ENCODE measurements around the gene PLEKHO1.
"Not testable (repeated sequence)": the region's sequence is repeated elsewhere in the genome, so short reads cannot be mapped to it uniquely, and the experiment has no call there.

The PLEKHO1 gene

DNA sequence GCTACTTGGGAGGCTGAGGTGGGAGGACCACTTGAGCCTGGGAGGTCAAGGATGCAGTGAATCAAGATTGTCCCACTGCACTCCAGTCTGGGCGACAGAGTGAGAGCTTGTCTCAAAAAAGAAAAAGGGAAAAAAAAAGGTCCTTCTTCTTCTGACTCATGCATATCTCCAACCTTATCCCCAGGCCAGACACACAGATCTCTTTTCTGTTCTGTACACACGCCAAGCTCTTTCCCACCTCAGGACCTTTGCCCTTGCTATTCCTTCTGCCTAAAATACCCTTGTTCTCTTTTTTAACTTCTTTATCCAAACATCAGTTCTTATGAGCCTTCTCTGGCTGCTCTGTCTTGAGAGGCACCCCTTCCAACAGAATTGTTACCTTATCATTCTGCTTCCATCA, 22.1 kb downstream of the PLEKHO1 start:
- intact Hi-C loops (cut with micrococcal nuclease), result no loop called here
- Mint-ChIP-seq H3K4me1 (ENCODE audit: low read depth) (peaks cover 39% of the 10 kb centered on the region), H3K27ac (no peak overlapping the region), H3K9me3 (no peaks in the 10 kb centered on the region), H3K36me3 (ENCODE audit: low read depth) (no peaks in the 10 kb centered on the region), H3K27me3 (no peaks in the 10 kb centered on the region), H3K4me3 (no peak overlapping the region)

DNA sequence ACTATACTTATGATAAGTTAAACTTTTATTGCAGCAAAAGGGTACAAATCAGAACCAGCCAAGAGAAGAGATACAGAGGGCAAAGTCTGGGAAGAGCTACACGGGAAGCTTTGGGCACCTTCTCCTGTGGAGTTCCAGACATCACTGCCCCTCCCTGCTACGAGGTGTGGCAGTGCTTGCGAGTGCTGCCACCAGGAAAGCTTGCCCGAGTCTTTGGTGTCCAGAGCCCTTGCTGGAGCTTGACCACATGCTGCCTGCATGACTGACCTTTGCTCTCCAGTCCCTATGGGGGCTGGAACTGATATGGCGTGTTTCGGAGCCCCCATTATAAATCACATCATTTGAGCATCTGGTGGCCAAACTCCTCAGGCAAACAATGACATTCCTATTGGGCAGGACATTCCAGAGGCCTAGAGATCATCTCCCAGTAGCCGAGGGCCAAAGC, 23.4 kb downstream of the PLEKHO1 start:
- H3K27me3 Mint-ChIP-seq, result no peaks in the 10 kb centered on the region

DNA sequence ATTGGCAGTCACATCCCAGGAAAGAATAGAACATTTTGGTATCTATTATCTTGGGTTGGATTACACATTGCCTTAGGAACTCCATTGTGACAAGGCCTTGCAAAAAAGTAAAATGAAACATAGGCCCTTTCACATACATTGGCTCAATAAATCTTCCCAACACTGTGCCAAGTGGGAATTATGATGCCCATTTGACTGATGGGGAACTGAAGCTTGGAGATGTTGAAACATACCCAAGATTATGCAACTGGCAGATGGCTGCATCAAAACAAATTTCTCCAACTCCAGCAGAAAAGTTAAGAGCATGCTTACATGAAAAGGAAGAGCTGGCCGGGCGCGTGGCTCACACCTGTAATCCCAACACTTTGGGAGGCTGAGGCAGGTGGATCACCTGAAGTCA, 26.9 kb downstream of the PLEKHO1 start:
- H3K27me3 Mint-ChIP-seq, result no peaks in the 10 kb centered on the region
- no peaks in the 10 kb centered on the region for H3K9me3 Mint-ChIP-seq
- intact Hi-C loops (cut with micrococcal nuclease), result no loop called here
- H3K4me3 Mint-ChIP-seq, result peak overlapping the region; percentile 52
- peak overlapping the region; percentile 87 for H3K27ac Mint-ChIP-seq
- no peaks in the 10 kb centered on the region for H3K36me3 Mint-ChIP-seq (ENCODE audit: low read depth)
- H3K4me1 Mint-ChIP-seq (ENCODE audit: low read depth), result peaks cover 62% of the 10 kb centered on the region

More for the DNA sequence above, 23.4 kb downstream of the PLEKHO1 start:
- H3K36me3 Mint-ChIP-seq (ENCODE audit: low read depth), result no peaks in the 10 kb centered on the region
- intact Hi-C loops (cut with micrococcal nuclease), result no loop called here
- H3K9me3 Mint-ChIP-seq, result no peaks in the 10 kb centered on the region
- H3K4me1 Mint-ChIP-seq (ENCODE audit: low read depth), result peaks cover 44% of the 10 kb centered on the region
- no peak overlapping the region for H3K27ac Mint-ChIP-seq
- H3K4me3 Mint-ChIP-seq, result no peak overlapping the region

- intact Hi-C loops (cut with micrococcal nuclease), result no loop called here
- peak overlapping the region; percentile 87 for H3K27ac Mint-ChIP-seq
- peaks cover 67% of the 10 kb centered on the region for H3K4me1 Mint-ChIP-seq (ENCODE audit: low read depth)
- no peaks in the 10 kb centered on the region for H3K27me3 Mint-ChIP-seq
- H3K4me3 Mint-ChIP-seq, result no peak overlapping the region
- H3K36me3 Mint-ChIP-seq (ENCODE audit: low read depth), result no peaks in the 10 kb centered on the region
- H3K9me3 Mint-ChIP-seq, result no peaks in the 10 kb centered on the region
Measured at GRCh38 chr1:150178548-150178947, 28.8 kb downstream of the PLEKHO1 start.

GRCh38 chr1:150179867-150180266, 30.2 kb downstream of the PLEKHO1 start:
- Mint-ChIP-seq H3K27me3 (no peaks in the 10 kb centered on the region), H3K36me3 (ENCODE audit: low read depth) (no peaks in the 10 kb centered on the region)

GRCh38 chr1:150180474-150180873, 30.8 kb downstream of the PLEKHO1 start:
- Mint-ChIP-seq H3K27ac (peak overlapping the region; percentile 58), H3K4me3 (no peak overlapping the region), H3K4me1 (ENCODE audit: low read depth) (peaks cover 71% of the 10 kb centered on the region), H3K27me3 (no peaks in the 10 kb centered on the region), H3K9me3 (no peaks in the 10 kb centered on the region), H3K36me3 (ENCODE audit: low read depth) (no peaks in the 10 kb centered on the region)
- intact Hi-C loops (cut with micrococcal nuclease), result no loop called here

More at GRCh38 chr1:150179867-150180266, 30.2 kb downstream of the PLEKHO1 start:
- peaks cover 72% of the 10 kb centered on the region for H3K4me1 Mint-ChIP-seq (ENCODE audit: low read depth)
- no peaks in the 10 kb centered on the region for H3K9me3 Mint-ChIP-seq
- H3K4me3 Mint-ChIP-seq, result no peak overlapping the region
- H3K27ac Mint-ChIP-seq, result peak overlapping the region; percentile 58
- intact Hi-C loops (cut with micrococcal nuclease), result no loop called here

GRCh38 chr1:150182247-150182646, 32.5 kb downstream of the PLEKHO1 start:
- intact Hi-C loops (cut with micrococcal nuclease), result no loop called here
- H3K27me3 Mint-ChIP-seq, result no peaks in the 10 kb centered on the region
- no peak overlapping the region for H3K4me3 Mint-ChIP-seq
- peaks cover 72% of the 10 kb centered on the region for H3K4me1 Mint-ChIP-seq (ENCODE audit: low read depth)
- no peak overlapping the region for H3K27ac Mint-ChIP-seq
- no peaks in the 10 kb centered on the region for H3K36me3 Mint-ChIP-seq (ENCODE audit: low read depth)
- no peaks in the 10 kb centered on the region for H3K9me3 Mint-ChIP-seq

DNA sequence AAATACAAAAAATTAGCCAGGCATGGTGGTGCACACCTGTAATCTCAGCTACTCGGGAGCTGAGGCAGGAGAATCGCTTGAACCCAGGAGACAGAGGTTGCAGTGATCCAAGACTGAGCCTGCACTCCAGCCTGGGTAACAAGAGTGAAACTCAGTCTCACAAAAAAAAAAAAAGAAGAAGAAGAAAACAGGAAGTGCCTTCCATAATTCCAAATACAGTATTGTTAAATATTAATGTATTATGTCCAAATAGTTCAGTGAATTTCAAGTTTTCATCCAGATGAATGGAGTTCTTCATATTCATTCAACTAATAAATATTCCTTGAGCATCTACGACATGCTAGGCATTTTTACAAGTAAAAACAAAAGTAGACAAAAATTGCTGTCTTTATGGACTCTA, 33.3 kb downstream of the PLEKHO1 start:
- H3K4me1 Mint-ChIP-seq (ENCODE audit: low read depth), result peaks cover 75% of the 10 kb centered on the region

GRCh38 chr1:150185481-150185880, 35.8 kb downstream of the PLEKHO1 start:
- intact Hi-C loops (cut with micrococcal nuclease), result no loop called here
- peak overlapping the region; percentile 92 for H3K27ac Mint-ChIP-seq
- H3K27me3 Mint-ChIP-seq, result no peaks in the 10 kb centered on the region
- H3K36me3 Mint-ChIP-seq (ENCODE audit: low read depth), result no peaks in the 10 kb centered on the region
- H3K9me3 Mint-ChIP-seq, result no peaks in the 10 kb centered on the region
- H3K4me3 Mint-ChIP-seq, result no peak overlapping the region
- peaks cover 52% of the 10 kb centered on the region for H3K4me1 Mint-ChIP-seq (ENCODE audit: low read depth)

More for the DNA sequence above, 33.3 kb downstream of the PLEKHO1 start:
- no peaks in the 10 kb centered on the region for H3K9me3 Mint-ChIP-seq
- intact Hi-C loops (cut with micrococcal nuclease), result no loop called here
- H3K27me3 Mint-ChIP-seq, result no peaks in the 10 kb centered on the region
- no peaks in the 10 kb centered on the region for H3K36me3 Mint-ChIP-seq (ENCODE audit: low read depth)
- no peak overlapping the region for H3K4me3 Mint-ChIP-seq
- peak overlapping the region; percentile 78 for H3K27ac Mint-ChIP-seq

- H3K4me1 Mint-ChIP-seq (ENCODE audit: low read depth), result peaks cover 45% of the 10 kb centered on the region
- not testable (repeated sequence) for H3K27me3 Mint-ChIP-seq; H3K36me3 Mint-ChIP-seq (ENCODE audit: low read depth); H3K9me3 Mint-ChIP-seq
- peak overlapping the region; percentile 59 for H3K4me3 Mint-ChIP-seq
- intact Hi-C loops (cut with micrococcal nuclease), result loop anchor here (2.0 kb wide), 2 partner anchors 24 to 224 kb away; no protein-coding TSS in a partner anchor
- peak overlapping the region; percentile 92 for H3K27ac Mint-ChIP-seq
Measured at GRCh38 chr1:150186438-150186788, 36.7 kb downstream of the PLEKHO1 start.

- intact Hi-C loops (cut with micrococcal nuclease), result loop anchor here (1.0 to 2.0 kb wide), 3 partner anchors 24 to 224 kb away; no protein-coding TSS in a partner anchor
- Mint-ChIP-seq H3K27ac (peak overlapping the region; percentile 92), H3K4me1 (ENCODE audit: low read depth) (peaks cover 41% of the 10 kb centered on the region), H3K9me3 (no peaks in the 10 kb centered on the region), H3K36me3 (ENCODE audit: low read depth) (no peaks in the 10 kb centered on the region), H3K27me3 (no peaks in the 10 kb centered on the region), H3K4me3 (peak overlapping the region; percentile 59)
Measured at GRCh38 chr1:150186789-150187559, 37.3 kb downstream of the PLEKHO1 start.

DNA sequence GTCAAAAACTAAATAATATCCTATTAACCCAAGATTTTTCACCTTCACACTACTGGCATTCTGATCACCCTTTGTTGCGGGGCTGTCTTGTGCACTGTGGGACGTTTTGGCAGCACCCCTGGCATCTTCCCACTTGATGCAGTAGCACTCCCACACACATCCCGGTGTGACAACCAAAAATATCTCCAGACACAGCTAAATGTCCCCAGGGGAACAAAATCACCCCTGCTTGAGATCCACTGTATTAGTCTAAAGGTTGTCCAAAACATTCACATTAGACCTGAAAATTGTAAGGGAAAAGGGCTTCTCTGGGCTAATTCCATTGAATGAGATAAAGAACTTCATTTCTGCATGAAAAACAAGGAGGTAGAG, 37.8 kb downstream of the PLEKHO1 start:
- H3K27me3 Mint-ChIP-seq, result no peaks in the 10 kb centered on the region
- peak overlapping the region; percentile 21 for H3K4me3 Mint-ChIP-seq
- H3K36me3 Mint-ChIP-seq (ENCODE audit: low read depth), result no peaks in the 10 kb centered on the region
- intact Hi-C loops (cut with micrococcal nuclease), result loop anchor here (1.0 to 2.0 kb wide), 3 partner anchors 25 to 225 kb away; no protein-coding TSS in a partner anchor
- peaks cover 36% of the 10 kb centered on the region for H3K4me1 Mint-ChIP-seq (ENCODE audit: low read depth)
- H3K27ac Mint-ChIP-seq, result peak overlapping the region; percentile 92
- no peaks in the 10 kb centered on the region for H3K9me3 Mint-ChIP-seq

DNA sequence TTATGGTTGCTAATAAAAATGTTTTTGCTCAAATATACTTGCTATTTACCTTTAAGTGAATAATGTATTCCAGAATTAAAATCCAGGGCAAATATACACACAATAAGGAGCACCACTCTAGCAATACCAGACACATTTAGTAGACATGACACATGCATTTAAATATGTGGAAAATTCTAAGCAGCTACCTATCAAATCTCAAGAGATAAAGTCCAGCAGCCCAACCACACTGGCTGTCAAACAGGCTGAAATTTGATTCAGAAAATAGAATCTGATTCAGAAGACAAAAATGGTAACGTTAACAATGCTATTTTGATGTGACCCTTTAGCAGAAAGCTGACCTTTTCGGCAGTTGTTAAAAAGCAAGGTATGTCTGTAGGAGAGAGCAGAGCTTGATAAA, 42.3 kb downstream of the PLEKHO1 start:
- H3K4me1 Mint-ChIP-seq (ENCODE audit: low read depth), result peaks cover 14% of the 10 kb centered on the region
- peaks cover 5% of the 10 kb centered on the region for H3K27me3 Mint-ChIP-seq
- H3K9me3 Mint-ChIP-seq, result no peaks in the 10 kb centered on the region
- intact Hi-C loops (cut with micrococcal nuclease), result no loop called here
- H3K4me3 Mint-ChIP-seq, result no peak overlapping the region
- no peak overlapping the region for H3K27ac Mint-ChIP-seq
- no peaks in the 10 kb centered on the region for H3K36me3 Mint-ChIP-seq (ENCODE audit: low read depth)

- peaks cover 5% of the 10 kb centered on the region for H3K4me1 Mint-ChIP-seq (ENCODE audit: low read depth)
- H3K36me3 Mint-ChIP-seq (ENCODE audit: low read depth), result no peaks in the 10 kb centered on the region
- peaks cover 16% of the 10 kb centered on the region for H3K27me3 Mint-ChIP-seq
- H3K27ac Mint-ChIP-seq, result no peak overlapping the region
- no peak overlapping the region for H3K4me3 Mint-ChIP-seq
- intact Hi-C loops (cut with micrococcal nuclease), result no loop called here
- no peaks in the 10 kb centered on the region for H3K9me3 Mint-ChIP-seq
Measured at GRCh38 chr1:150194381-150195031, 44.8 kb downstream of the PLEKHO1 start.
